ENCODE results near the gene RNF213. TPM values are rescaled to one million over a fixed set of nuclear protein-coding genes. Genes with fewer than 3 reads are reported as not detected.

RNF213 gene
- total and polyA plus RNA-seq, 4 donors = 67.0 to 198 (median 106) TPM

DNA sequence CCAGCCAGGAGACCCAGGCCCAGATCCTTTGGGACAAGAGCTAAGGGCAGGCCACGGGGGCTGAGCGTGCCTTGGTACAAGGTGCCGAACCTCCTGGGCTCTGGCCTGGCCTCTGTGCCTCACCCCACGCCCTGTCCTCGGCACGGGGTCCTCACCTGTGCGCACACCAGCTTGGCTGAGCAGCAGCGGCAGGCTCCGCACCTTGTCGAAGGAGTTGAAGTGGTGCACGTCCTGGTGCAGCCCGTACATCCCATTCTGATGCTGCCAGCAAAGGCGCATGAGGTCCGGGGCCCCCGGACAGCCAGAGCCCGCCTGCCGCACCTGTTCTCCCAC lies 45.8 kb upstream of the RNF213 start:
- H3K36me3 ChIP-seq (ENCODE audit: control insufficient read depth in 4 of 4, insufficient read depth in 4 of 4, low read length in 4 of 4) = peaks cover 3 to 60% (median 29%) of the 10 kb centered on the region in 4 donors
- ATAC-seq (ENCODE audit: insufficient read depth, low FRiP score) = no peak
- no peak overlapping the region for H3K4me3 ChIP-seq
- no peak overlapping the region for H3K27ac ChIP-seq (ENCODE audit: low read depth in 1 of 2, low read length in 1 of 2)
- peaks cover 0 to 7% (median 0%) of the 10 kb centered on the region in 5 donors for H3K4me1 ChIP-seq (ENCODE audit: control insufficient read depth in 5 of 5, insufficient read depth in 5 of 5, low read length in 5 of 5)
- WGBS, 2 donors = 94 to 95% methylated on average over 17 of the region's 17 CpGs
- H3K9ac ChIP-seq (ENCODE audit: insufficient read depth in 1 of 2, low read length in 2 of 2) = no peak overlapping the region
- H3K9me3 ChIP-seq (ENCODE audit: control insufficient read depth in 4 of 4, insufficient read depth in 3 of 4, low read length in 3 of 4) = no peaks in the 10 kb centered on the region
- no peak for DNase-seq
- H3K27me3 ChIP-seq (ENCODE audit: control insufficient read depth in 3 of 3, insufficient read depth in 3 of 3, low read length in 2 of 3) = no peaks in the 10 kb centered on the region
- TF ChIP-seq, protein P1, sequence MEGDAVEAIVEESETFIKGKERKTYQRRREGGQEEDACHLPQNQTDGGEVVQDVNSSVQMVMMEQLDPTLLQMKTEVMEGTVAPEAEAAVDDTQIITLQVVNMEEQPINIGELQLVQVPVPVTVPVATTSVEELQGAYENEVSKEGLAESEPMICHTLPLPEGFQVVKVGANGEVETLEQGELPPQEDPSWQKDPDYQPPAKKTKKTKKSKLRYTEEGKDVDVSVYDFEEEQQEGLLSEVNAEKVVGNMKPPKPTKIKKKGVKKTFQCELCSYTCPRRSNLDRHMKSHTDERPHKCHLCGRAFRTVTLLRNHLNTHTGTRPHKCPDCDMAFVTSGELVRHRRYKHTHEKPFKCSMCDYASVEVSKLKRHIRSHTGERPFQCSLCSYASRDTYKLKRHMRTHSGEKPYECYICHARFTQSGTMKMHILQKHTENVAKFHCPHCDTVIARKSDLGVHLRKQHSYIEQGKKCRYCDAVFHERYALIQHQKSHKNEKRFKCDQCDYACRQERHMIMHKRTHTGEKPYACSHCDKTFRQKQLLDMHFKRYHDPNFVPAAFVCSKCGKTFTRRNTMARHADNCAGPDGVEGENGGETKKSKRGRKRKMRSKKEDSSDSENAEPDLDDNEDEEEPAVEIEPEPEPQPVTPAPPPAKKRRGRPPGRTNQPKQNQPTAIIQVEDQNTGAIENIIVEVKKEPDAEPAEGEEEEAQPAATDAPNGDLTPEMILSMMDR (IDR thresholded peaks at IDR 0.05; ENCODE audit: control extremely low read depth, extremely low read depth) = no peak

DNA sequence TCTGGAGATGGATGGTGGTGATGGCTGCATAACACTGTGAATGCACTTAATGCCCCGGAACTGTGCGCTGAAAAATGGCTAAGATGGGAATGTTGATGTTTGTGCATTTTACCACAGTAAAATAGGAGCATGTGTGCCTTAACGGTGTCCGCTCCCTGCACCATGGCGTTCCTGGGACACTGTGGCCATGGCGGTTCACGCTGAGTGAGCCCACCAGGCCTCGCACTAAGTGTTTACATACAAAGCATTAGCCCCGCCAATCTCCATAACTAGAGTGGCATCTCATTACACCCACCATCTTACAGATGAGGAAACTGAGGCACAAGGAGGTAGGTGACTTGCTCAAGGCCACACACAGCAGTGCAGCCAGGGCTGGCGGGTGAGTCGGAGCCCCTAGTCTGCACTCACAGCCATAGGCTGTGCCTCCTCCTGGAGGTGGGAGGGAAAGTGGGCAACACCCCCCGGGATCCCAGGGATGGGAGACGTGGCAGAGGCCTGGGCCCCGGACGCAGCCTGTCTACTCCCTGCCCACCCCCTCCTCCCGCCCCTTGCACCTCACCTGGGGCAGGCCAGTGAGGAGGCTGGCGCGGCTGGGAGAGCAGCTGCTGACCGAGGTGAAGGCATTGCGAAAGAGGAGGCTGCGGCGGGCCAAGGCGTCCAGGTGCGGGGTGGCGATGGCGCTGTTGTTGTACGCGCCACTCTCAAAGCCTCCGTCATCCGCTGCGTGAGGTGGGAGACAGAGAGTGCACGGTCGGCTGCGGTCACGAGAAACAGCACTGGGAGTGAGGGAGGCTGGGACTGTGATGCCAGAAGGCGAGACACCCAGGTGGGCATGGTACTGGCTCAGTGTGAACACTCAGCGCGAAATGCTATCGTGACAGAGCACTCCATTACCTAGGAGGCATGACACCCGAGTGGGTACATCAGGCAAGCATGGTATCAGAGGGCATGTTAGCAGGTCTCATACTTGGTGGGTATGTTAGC lies 43.9 kb upstream of the RNF213 start:
- no peak overlapping the region for H3K9ac ChIP-seq (ENCODE audit: insufficient read depth in 1 of 2, low read length in 2 of 2)
- H3K27ac ChIP-seq (ENCODE audit: low read depth in 1 of 2, low read length in 1 of 2) = no peak overlapping the region
- peaks cover 3 to 41% (median 22%) of the 10 kb centered on the region in 4 donors for H3K36me3 ChIP-seq (ENCODE audit: control insufficient read depth in 4 of 4, insufficient read depth in 4 of 4, low read length in 4 of 4)
- H3K4me3 ChIP-seq = no peak overlapping the region
- no peak for DNase-seq
- no peak for ATAC-seq (ENCODE audit: insufficient read depth, low FRiP score)
- 95% methylated on average over 35 to 40 of the region's 40 CpGs for WGBS, 2 donors
- no peaks in the 10 kb centered on the region for H3K9me3 ChIP-seq (ENCODE audit: control insufficient read depth in 4 of 4, insufficient read depth in 3 of 4, low read length in 3 of 4)
- peaks cover 0 to 16% (median 5%) of the 10 kb centered on the region in 5 donors for H3K4me1 ChIP-seq (ENCODE audit: control insufficient read depth in 5 of 5, insufficient read depth in 5 of 5, low read length in 5 of 5)
- H3K27me3 ChIP-seq (ENCODE audit: control insufficient read depth in 3 of 3, insufficient read depth in 3 of 3, low read length in 2 of 3) = no peaks in the 10 kb centered on the region
- TF ChIP-seq, protein P1 (IDR thresholded peaks at IDR 0.05; ENCODE audit: control extremely low read depth, extremely low read depth) = no peak

DNA sequence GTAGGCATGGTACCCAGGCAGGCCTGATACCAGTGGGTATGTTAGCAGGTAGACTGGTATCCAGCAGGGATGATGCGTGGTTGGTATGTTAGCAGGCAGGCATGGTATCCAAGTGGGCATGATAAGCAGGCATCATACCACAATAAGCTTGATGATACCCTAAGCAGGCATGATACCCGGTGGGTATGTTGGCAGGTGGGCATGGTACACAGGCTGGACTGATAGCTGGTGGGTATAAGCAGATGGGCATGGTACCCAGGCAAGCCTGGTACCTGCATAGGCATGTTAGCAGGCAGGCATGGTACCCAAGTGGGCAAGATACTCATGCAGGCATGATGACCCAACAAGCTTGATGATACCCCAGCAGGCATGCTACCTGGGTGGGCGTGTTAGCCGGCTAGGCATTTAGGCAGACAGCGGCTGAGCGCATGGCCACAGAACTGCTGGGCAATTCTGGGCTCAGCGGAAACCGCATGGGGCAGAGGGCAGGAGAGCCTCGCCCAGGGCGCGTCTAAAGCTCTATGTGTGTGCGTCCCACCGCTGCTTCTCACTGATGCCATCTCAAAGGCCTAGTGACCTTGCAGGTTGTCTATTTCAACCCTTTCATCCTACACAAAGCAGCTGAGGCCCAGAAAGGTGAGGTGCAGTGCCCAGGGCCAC lies 42.8 kb upstream of the RNF213 start:
- 93 to 97% methylated on average over 13 of the region's 13 CpGs for WGBS, 2 donors

More for the DNA sequence above, 42.8 kb upstream of the RNF213 start:
- Histone ChIP-seq H3K4me3 (no peak overlapping the region), H3K9ac (ENCODE audit: insufficient read depth in 1 of 2, low read length in 2 of 2) (no peak overlapping the region), H3K27me3 (ENCODE audit: control insufficient read depth in 3 of 3, insufficient read depth in 3 of 3, low read length in 2 of 3) (no peaks in the 10 kb centered on the region), H3K4me1 (ENCODE audit: control insufficient read depth in 5 of 5, insufficient read depth in 5 of 5, low read length in 5 of 5) (peaks cover 0 to 16% (median 5%) of the 10 kb centered on the region in 5 donors), H3K27ac (ENCODE audit: low read depth in 1 of 2, low read length in 1 of 2) (no peak overlapping the region), H3K9me3 (ENCODE audit: control insufficient read depth in 4 of 4, insufficient read depth in 3 of 4, low read length in 3 of 4) (no peaks in the 10 kb centered on the region), H3K36me3 (ENCODE audit: control insufficient read depth in 4 of 4, insufficient read depth in 4 of 4, low read length in 4 of 4) (peaks cover 0 to 35% (median 18%) of the 10 kb centered on the region in 4 donors)
- DNase-seq (no peak), ATAC-seq (ENCODE audit: insufficient read depth, low FRiP score) (no peak)
- TF ChIP-seq, protein P1 (IDR thresholded peaks at IDR 0.05; ENCODE audit: control extremely low read depth, extremely low read depth) = no peak

All from lung (tissue), 12 donors.